OCI-LY7 (cell line): ENCODE results near the gene AGPAT3.

Experiments
- CTCF ChIP-seq: fragments of 200-600 bp; sonication (generic); conservative IDR thresholded peaks from 2 replicates; pipeline ENCODE4 v1.5.1; 2014; ENCODE audit warnings: mild to moderate bottlenecking, antibody characterized with exemption, low read length, moderate library complexity, mixed read lengths
- EZH2phosphoT487 ChIP-seq: fragments of 200-600 bp; sonication (generic); IDR thresholded peaks from 2 replicates; pipeline ENCODE4 v1.6.1; 2018; ENCODE audit warnings: low read depth, borderline replicate concordance, mild to moderate bottlenecking, mixed run types, antibody characterized with exemption, low read length, moderate library complexity, mixed read lengths

- TF ChIP-seq CTCF (peak; percentile 67; the same call in 1 of the 2 replicates), EZH2phosphoT487 (no peak)
These were observed 74.7 kb downstream of the AGPAT3 start for GRCh38 chr21:43939443-43940328.
